KBM-7 (cell line): ENCODE data around the gene PTPRE.
A peak's percentile ranks its signal among the peaks of the same experiment; 100 is the strongest.

Source experiments
- DNase-seq: peaks from one replicate; pipeline ENCODE4 v3.0.0-alpha.2; 2015
- in situ Hi-C: fragments of 300-500 bp; cut with MboI; formaldehyde crosslinking; loops from 2 replicates; pipeline ENCODE4 v1.14.3; 2020; ENCODE audit warnings: low sequenced_read_pairs, low pct_unique_long_range_greater_than_20kb, mixed read lengths

Gene PTPRE

GRCh38 chr10:128103229-128103714 is 196.4 kb downstream of the PTPRE start:
- in situ Hi-C loops = no loop called here
- no peak for DNase-seq

GRCh38 chr10:128105383-128105782 is 198.5 kb downstream of the PTPRE start:
- no peak for DNase-seq
- in situ Hi-C loops = no loop called here

- no peak for DNase-seq
- in situ Hi-C loops = no loop called here
These were observed 202.8 kb downstream of the PTPRE start for GRCh38 chr10:128109707-128110106.

GRCh38 chr10:128110339-128110738 is 203.4 kb downstream of the PTPRE start:
- in situ Hi-C loops = no loop called here
- no peak for DNase-seq

DNA sequence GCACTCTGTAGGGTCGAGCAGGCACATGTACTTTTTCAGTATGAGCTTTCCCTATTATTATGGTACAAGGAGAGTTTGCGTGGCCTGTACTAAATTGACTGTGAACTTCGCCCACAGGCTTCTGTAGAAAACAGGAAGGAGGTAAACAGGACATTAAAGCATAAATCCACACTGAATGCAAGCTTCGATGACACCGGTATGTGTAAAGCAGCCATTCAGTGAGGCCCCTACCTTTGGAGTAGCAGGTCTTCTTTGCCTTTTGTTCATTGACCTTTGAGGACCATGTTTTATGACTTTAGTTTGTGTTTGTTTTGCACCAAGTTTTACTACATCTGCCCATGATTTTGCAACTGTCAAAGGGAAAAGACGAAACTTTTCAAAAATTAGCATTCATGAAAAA is 204.8 kb downstream of the PTPRE start:
- DNase-seq = no peak
- in situ Hi-C loops = no loop called here

DNA sequence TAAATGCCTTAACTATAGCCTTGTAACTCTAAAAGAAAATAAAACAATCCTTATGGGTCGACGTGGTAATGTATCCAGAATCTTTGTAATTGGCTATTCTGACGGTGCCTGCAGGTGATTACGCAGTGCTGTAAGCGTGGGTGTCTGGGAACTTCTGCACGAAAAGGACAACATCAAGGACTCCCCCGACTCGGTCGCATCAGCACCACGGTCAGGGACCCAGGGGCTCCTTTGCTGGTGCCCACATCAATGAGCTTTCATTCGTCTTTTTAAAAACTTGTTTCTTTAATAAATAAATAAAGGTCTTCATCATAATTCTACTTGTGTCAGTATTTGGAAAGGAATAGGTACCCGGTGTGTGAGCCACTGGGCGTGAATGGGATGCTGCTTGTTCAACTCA is 206.1 kb downstream of the PTPRE start:
- in situ Hi-C loops = no loop called here

GRCh38 chr10:128114901-128115300 is 208.0 kb downstream of the PTPRE start:
- no peak for DNase-seq
- in situ Hi-C loops = no loop called here

More for the DNA sequence above, 206.1 kb downstream of the PTPRE start:
- no peak for DNase-seq

- in situ Hi-C loops = no loop called here
These were observed 208.5 kb downstream of the PTPRE start for GRCh38 chr10:128115356-128115755.

DNA sequence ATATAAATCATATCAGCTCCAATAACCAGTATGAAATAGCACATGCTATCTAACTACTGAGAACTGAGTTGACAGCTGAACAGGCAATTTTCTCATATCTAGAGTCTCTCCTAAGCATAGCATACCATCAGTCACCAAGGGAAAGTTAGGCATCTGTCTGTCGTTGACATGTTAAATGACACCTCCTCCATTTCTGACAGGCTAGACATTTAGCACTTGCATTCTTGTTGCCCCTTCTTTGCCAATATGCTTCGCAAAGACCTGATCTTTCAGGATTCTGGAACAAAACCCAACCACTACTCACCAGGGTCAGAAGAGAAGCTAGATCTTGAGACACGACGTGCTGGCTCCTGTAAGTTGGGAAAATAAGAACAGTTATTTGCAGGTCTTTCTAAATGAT is 209.3 kb downstream of the PTPRE start:
- DNase-seq = no peak
- in situ Hi-C loops = no loop called here

More at GRCh38 chr10:128115356-128115755, 208.5 kb downstream of the PTPRE start:
- DNase-seq = no peak

- no peak for DNase-seq
- in situ Hi-C loops = no loop called here
These were observed 210.1 kb downstream of the PTPRE start for GRCh38 chr10:128116851-128117615.

DNA sequence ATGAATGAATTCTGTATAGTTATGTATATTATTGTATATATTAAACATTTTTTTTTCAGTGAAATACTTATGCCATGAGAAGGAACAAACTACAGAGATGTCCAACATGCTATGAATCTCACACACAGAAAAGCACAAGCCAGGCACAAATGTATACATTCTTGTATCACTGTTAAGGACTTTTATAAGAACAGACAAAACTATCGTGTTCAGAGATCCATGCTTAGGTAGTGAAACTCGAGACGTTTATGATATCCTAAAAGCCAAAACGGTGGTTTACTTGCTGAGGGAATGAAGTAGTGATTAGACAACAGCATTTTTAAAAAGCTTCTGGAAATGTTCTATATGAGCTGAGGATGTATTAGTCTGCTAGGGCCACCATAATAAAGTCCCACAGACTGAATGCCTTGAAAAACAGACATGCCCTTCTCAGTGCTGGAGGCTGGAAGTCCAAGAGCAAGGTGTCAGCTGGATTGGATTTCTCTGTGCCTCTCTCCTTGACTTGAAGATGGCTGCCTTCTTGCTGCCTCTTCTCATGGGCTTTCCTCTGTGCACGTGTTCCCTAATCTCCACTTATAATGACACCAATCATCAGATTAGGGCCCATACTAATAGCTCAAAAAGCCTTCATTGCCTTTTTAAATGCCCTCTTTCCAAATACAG is 215.0 kb downstream of the PTPRE start:
- DNase-seq = no peak
- in situ Hi-C loops = no loop called here

GRCh38 chr10:128122931-128123330 is 216.0 kb downstream of the PTPRE start:
- DNase-seq = no peak
- in situ Hi-C loops = no loop called here

DNA sequence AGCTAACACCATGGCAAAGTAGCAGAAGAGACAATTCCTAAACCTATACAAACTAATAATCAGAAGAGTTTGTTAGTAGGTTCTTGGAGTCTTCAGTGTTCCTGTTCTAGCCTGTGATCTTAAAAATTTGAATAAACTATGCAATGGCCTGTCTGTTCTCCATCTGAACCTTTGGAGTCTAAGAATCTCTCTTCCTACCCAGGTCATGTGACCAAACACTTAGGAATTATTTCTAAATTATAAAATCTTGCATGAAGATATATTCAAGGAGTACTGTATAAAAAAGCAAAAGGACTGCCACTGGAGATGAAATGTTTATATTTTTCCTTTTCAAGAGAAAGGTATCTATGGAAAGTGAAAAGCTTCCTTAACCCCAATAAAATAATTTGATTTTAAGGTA is 216.9 kb downstream of the PTPRE start:
- DNase-seq = no peak
- in situ Hi-C loops = no loop called here

DNA sequence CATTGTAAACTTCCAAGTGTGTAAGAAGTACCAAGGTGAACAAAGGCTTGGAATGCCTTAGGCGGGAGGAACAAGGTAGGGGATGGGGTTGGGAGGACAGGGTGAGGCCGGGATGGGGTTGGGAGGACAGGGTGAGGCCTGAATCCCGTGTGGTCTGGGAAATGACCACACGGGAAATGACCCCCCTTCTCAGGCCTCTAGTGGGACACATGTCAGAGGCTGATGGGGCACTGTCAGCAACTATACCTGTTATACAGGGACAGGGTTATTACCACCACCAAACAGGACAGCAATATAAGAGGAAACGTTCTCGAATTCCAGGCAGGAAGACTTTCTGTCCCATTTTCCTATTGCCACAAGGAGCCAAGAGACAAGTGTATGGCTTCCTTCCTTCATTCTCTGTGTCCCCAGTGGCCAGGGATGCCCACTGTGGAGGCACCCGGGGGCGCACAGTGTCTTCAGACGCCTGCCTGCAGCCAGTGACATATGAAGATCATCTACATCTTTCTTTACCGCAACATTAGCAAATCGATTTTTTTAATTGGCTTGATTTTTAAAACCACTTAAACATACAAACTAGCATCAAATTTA is 218.0 kb downstream of the PTPRE start:
- peak; percentile 23 for DNase-seq
- in situ Hi-C loops = no loop called here

- DNase-seq = peak; percentile 25
- in situ Hi-C loops = no loop called here
These were observed 218.6 kb downstream of the PTPRE start for GRCh38 chr10:128125416-128125943.

- in situ Hi-C loops = no loop called here
- DNase-seq = peak; percentile 87
These were observed 219.3 kb downstream of the PTPRE start, which contains the start of gene MKI67 for GRCh38 chr10:128125944-128126764. TSS of gene MKI67 (minus strand) at chr10:128126423. CDS start at chr10:128125667, 756 bp downstream.

DNA sequence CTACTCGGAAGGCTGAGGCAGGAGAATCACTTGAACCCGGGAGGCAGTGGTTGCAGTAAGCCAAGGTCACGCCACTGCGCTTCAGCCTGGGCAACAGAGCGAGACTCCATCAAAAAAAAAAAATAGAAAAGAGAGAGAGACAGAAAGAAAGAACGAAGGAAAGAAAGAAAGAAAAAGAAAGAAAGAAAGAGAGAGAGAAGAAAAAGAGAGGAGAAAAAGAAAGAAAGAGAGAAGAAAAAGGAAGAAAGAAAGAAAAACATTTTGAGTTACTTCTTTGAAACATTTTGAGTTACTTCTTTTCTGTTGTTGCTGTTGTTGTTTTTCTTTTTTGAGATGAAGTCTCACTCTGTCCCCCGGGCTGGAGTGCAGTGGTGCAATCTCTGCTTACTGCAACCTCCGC is 221.7 kb downstream of the PTPRE start:
- no peak for DNase-seq
- in situ Hi-C loops = no loop called here

- in situ Hi-C loops = no loop called here
- DNase-seq = no peak
These were observed 223.1 kb downstream of the PTPRE start for GRCh38 chr10:128130051-128130450.
